A549 (cell line): ENCODE results near the gene SORCS2.

Experiments used
- CEBPB ChIP-seq, 2 experiments: fragments of >200 bp in 1 of 2; sonication (Bioruptor Twin) in 1 of 2; formaldehyde crosslinking in 1 of 2; IDR thresholded peaks; 2 replicates each; pipeline ENCODE4 v1.6.1; 2012 to 2016
- CHD2 ChIP-seq: fragments of 150-350 bp; IDR thresholded peaks from 2 replicates; pipeline ENCODE4 v1.6.1; 2014; ENCODE audit warnings: low read length; ENCODE audit not compliant: partially characterized antibody
- CTCF ChIP-seq: fragments of >200 bp; sonication (Bioruptor Twin); formaldehyde crosslinking; IDR thresholded peaks from 3 replicates; pipeline ENCODE4 v1.5.1; 2016
- HDAC2 ChIP-seq: fragments of 200-600 bp; sonication (generic); IDR thresholded peaks from 2 replicates; pipeline ENCODE4 v1.6.1; 2016
- MYC ChIP-seq: IDR thresholded peaks from 2 replicates; pipeline ENCODE4 v1.6.1; 2012; ENCODE audit warnings: mild to moderate bottlenecking, inconsistent platforms, low read length, improper control_type of control experiment, borderline replicate concordance
- NFE2L2 ChIP-seq: fragments of 150-350 bp; conservative IDR thresholded peaks from 2 replicates; pipeline ENCODE4 v1.6.1; 2014; ENCODE audit warnings: low read length
- POLR2A ChIP-seq: IDR thresholded peaks from 2 replicates; pipeline ENCODE4 v1.6.1; 2012; ENCODE audit warnings: mild to moderate bottlenecking, low read length
- RNF2 ChIP-seq: fragments of 200-600 bp; sonication (generic); IDR thresholded peaks from 2 replicates; pipeline ENCODE4 v1.6.1; 2016; ENCODE audit warnings: low read depth, mild to moderate bottlenecking, antibody characterized with exemption, moderate library complexity, borderline replicate concordance
- SMC3 ChIP-seq: fragments of >200 bp; sonication (Bioruptor Twin); formaldehyde crosslinking; IDR thresholded peaks from 3 replicates; pipeline ENCODE4 v1.6.1; 2018; ENCODE audit warnings: inconsistent platforms
- USF2 ChIP-seq: fragments of 450-650 bp; IDR thresholded peaks from 2 replicates; pipeline ENCODE4 v1.6.1; 2014; ENCODE audit warnings: antibody characterized with exemption
- ZC3H11A ChIP-seq: fragments of 450-650 bp; IDR thresholded peaks from 2 replicates; pipeline ENCODE4 v1.6.1; 2014; ENCODE audit warnings: antibody characterized with exemption, mild to moderate bottlenecking

GRCh38 chr4:7312691-7313090 lies 120.4 kb downstream of the SORCS2 start:
- no peak for TF ChIP-seq HDAC2
- TF ChIP-seq USF2: no peak
- TF ChIP-seq CHD2: no peak
- TF ChIP-seq CTCF: no peak
- no peak for TF ChIP-seq SMC3
- no peak for TF ChIP-seq CEBPB (IDR thresholded peaks at IDR 0.05)
- TF ChIP-seq POLR2A: no peak
- no peak for TF ChIP-seq ZC3H11A
- TF ChIP-seq RNF2: no peak
- no peak for TF ChIP-seq NFE2L2
- no peak for TF ChIP-seq MYC
